Caco-2 (cell line): ENCODE data around the gene VWA1. TPM values are rescaled to one million over a fixed set of nuclear protein-coding genes. Genes with fewer than 3 reads are reported as not detected.
"Not testable (repeated sequence)": the region's sequence is repeated elsewhere in the genome, so short reads cannot be mapped to it uniquely, and the experiment has no call there.

ENCODE experiments used
- BruUV-seq: library from RNA; stranded (reverse); fragments of 400-500 nt; replicated peaks from 2 replicates; lab custom pipeline; 2021; lab: Mats Ljungman, UMichigan
- CTCF ChIA-PET: fragments of 300-600 bp; sonication (Branson Sonifier 250); formaldehyde crosslinking; loops from one replicate; lab custom pipeline; 2022; ENCODE audit warnings: antibody characterized with exemption; lab: Charles Lee
- POLR2A ChIA-PET: fragments of 300-600 bp; sonication (Branson Sonifier 250); formaldehyde crosslinking; loops from one replicate; lab custom pipeline; 2022; ENCODE audit warnings: antibody characterized with exemption; lab: Charles Lee
- DNase-seq, 2 experiments: peaks; one replicate each; pipeline versions ENCODE4 v3.0.0 to v3.0.0-alpha.2; 2020 to 2022
- H3K27me3 ChIP-seq: replicated peaks from 2 replicates; pipeline ENCODE4 v1.6.0; 2011; ENCODE audit warnings: low read length; ENCODE audit not compliant: control insufficient read depth, insufficient read depth
- H3K36me3 ChIP-seq: 2 replicates; pipeline ENCODE4 v1.5.1; 2011; ENCODE audit warnings: low read length; ENCODE audit not compliant: control insufficient read depth, insufficient read depth
- H3K4me1 ChIP-seq: fragments of 250-450 bp; sonication (Bioruptor Pico); 2 replicates; pipeline ENCODE4 v1.5.1; 2020; ENCODE audit warnings: mild to moderate bottlenecking
- H3K4me3 ChIP-seq: 2 replicates; pipeline ENCODE4 v1.5.1; 2011; ENCODE audit warnings: low read depth, mild to moderate bottlenecking, control low read depth, low read length
- H3K9me3 ChIP-seq: fragments of 250-450 bp; sonication (Bioruptor Pico); 2 replicates; pipeline ENCODE4 v1.5.1; 2020; ENCODE audit warnings: mild to moderate bottlenecking, moderate library complexity
- H3K27ac Mint-ChIP-seq: one replicate; pipeline ENCODE4 v1.8.0; 2022; ENCODE audit warnings: mixed read lengths; ENCODE audit not compliant: unreplicated experiment
- H3K27me3 Mint-ChIP-seq: one replicate; pipeline ENCODE4 v1.8.0; 2022; ENCODE audit warnings: mixed read lengths; ENCODE audit not compliant: insufficient read depth, unreplicated experiment
- H3K36me3 Mint-ChIP-seq: one replicate; pipeline ENCODE4 v1.8.0; 2022; ENCODE audit warnings: mild to moderate bottlenecking, mixed read lengths; ENCODE audit not compliant: insufficient read depth, unreplicated experiment
- H3K4me1 Mint-ChIP-seq: one replicate; pipeline ENCODE4 v1.8.0; 2022; ENCODE audit warnings: low read depth, mixed read lengths; ENCODE audit not compliant: unreplicated experiment
- H3K4me3 Mint-ChIP-seq: one replicate; pipeline ENCODE4 v1.8.0; 2022; ENCODE audit warnings: mild to moderate bottlenecking, moderate library complexity, mixed read lengths; ENCODE audit not compliant: unreplicated experiment
- H3K9me3 Mint-ChIP-seq: one replicate; pipeline ENCODE4 v1.8.0; 2022; ENCODE audit warnings: mixed read lengths; ENCODE audit not compliant: unreplicated experiment
- CTCF ChIP-seq, 2 experiments: fragments of 200-600 bp in 1 of 2; IDR thresholded peaks; 1 replicate in 1 of 2; 2 replicates in 1 of 2; pipeline versions ENCODE4 v1.5.1 to v1.8.0; 2011 to 2022; ENCODE audit warnings: antibody characterized with exemption in 1 of 2, control low read depth in 1 of 2, inconsistent platforms in 1 of 2, low read depth in 1 of 2, low read length in 1 of 2, mild to moderate bottlenecking in 1 of 2, moderate library complexity in 1 of 2; ENCODE audit not compliant: insufficient read depth in 1 of 2, severe bottlenecking in 1 of 2, unreplicated experiment in 1 of 2
- intact Hi-C: fragments of 100-400 bp; cut with micrococcal nuclease; formaldehyde crosslinking; loops from one replicate; pipeline ENCODE4 v1.10.0; 2022; ENCODE audit not compliant: unreplicated experiment
- total RNA-seq: library from RNA; stranded (reverse); gene quantifications from 2 replicates; pipeline ENCODE4 v1.2.3, GENCODE V29; 2022

The VWA1 gene
- total RNA-seq, 1 experiment from 2014 or later = 74.7 TPM

GRCh38 chr1:1479547-1480487, 44.3 kb downstream of the VWA1 start:
- DNase-seq = no peak
- CTCF ChIA-PET = no interaction called here
- H3K27me3 Mint-ChIP-seq = no peaks in the 10 kb centered on the region
- peaks cover 67% of the 10 kb centered on the region for H3K36me3 Mint-ChIP-seq
- H3K27ac Mint-ChIP-seq = no peak overlapping the region
- H3K9me3 Mint-ChIP-seq = no peaks in the 10 kb centered on the region
- no peaks in the 10 kb centered on the region for H3K4me1 Mint-ChIP-seq
- Histone ChIP-seq H3K9me3 (no peaks in the 10 kb centered on the region), H3K27me3 (no peaks in the 10 kb centered on the region), H3K4me3 (no peak overlapping the region), H3K4me1 (no peaks in the 10 kb centered on the region), H3K36me3 (no peaks in the 10 kb centered on the region)
- no TSS peak for BruUV-seq
- TF ChIP-seq CTCF (IDR thresholded peaks at IDR 0.05; ENCODE audit: insufficient read depth in 1 of 2, low read depth in 1 of 2, low read length in 1 of 2, severe bottlenecking in 1 of 2, unreplicated experiment in 1 of 2) = no peak
- POLR2A ChIA-PET = no interaction called here
- H3K4me3 Mint-ChIP-seq = no peak overlapping the region
- intact Hi-C loops = no loop called here

- peaks cover 71% of the 10 kb centered on the region for H3K36me3 Mint-ChIP-seq
- BruUV-seq, CTCF ChIA-PET, intact Hi-C loops, H3K27me3 ChIP-seq, H3K27ac Mint-ChIP-seq, H3K36me3 ChIP-seq, H3K4me1 ChIP-seq, H3K4me3 ChIP-seq, DNase-seq, H3K9me3 Mint-ChIP-seq, POLR2A ChIA-PET, H3K9me3 ChIP-seq, H3K27me3 Mint-ChIP-seq, H3K4me1 Mint-ChIP-seq, H3K4me3 Mint-ChIP-seq: not testable (repeated sequence)
Measured at GRCh38 chr1:1480488-1480867, 45.0 kb downstream of the VWA1 start.

GRCh38 chr1:1481811-1482210, 46.3 kb downstream of the VWA1 start:
- H3K27me3 ChIP-seq, BruUV-seq, POLR2A ChIA-PET, H3K4me3 Mint-ChIP-seq, intact Hi-C loops, H3K36me3 ChIP-seq, H3K9me3 Mint-ChIP-seq, H3K4me1 ChIP-seq, H3K27me3 Mint-ChIP-seq, CTCF ChIA-PET, DNase-seq, H3K9me3 ChIP-seq, H3K4me3 ChIP-seq, H3K4me1 Mint-ChIP-seq, H3K27ac Mint-ChIP-seq: not testable (repeated sequence)
- H3K36me3 Mint-ChIP-seq = peaks cover 71% of the 10 kb centered on the region

- ChIA-PET CTCF (no interaction called here), POLR2A (no interaction called here)
- Histone ChIP-seq H3K36me3 (no peaks in the 10 kb centered on the region), H3K4me3 (no peak overlapping the region), H3K9me3 (no peaks in the 10 kb centered on the region), H3K27me3 (no peaks in the 10 kb centered on the region), H3K4me1 (no peaks in the 10 kb centered on the region)
- Mint-ChIP-seq H3K36me3 (peaks cover 70% of the 10 kb centered on the region), H3K27ac (no peak overlapping the region), H3K4me3 (no peak overlapping the region), H3K4me1 (no peaks in the 10 kb centered on the region), H3K9me3 (no peaks in the 10 kb centered on the region), H3K27me3 (no peaks in the 10 kb centered on the region)
- intact Hi-C loops = no loop called here
- no peak for DNase-seq
- TF ChIP-seq CTCF (IDR thresholded peaks at IDR 0.05; ENCODE audit: insufficient read depth in 1 of 2, low read depth in 1 of 2, low read length in 1 of 2, severe bottlenecking in 1 of 2, unreplicated experiment in 1 of 2) = no peak
- no TSS peak for BruUV-seq
Measured at GRCh38 chr1:1482856-1483255, 47.4 kb downstream of the VWA1 start.
